NCI-H128 (cell line): ENCODE results near the gene DZIP3.
"Not testable (repeated sequence)": the region's sequence is repeated elsewhere in the genome, so short reads cannot be mapped to it uniquely, and the experiment has no call there.

Experiments used
- DNase-seq: peaks from one replicate; lab custom pipeline; 2025; ENCODE audit not compliant: unreplicated experiment; lab: John Stamatoyannopoulos, UW

The DZIP3 gene

GRCh38 chr3:108677811-108678210 is 88.3 kb downstream of the DZIP3 start:
- no peak for DNase-seq

GRCh38 chr3:108692286-108692685 is 102.8 kb downstream of the DZIP3 start:
- not testable (repeated sequence) for DNase-seq

GRCh38 chr3:108698461-108698860 is 108.9 kb downstream of the DZIP3 start:
- no peak for DNase-seq

GRCh38 chr3:108705045-108705444 is 115.5 kb downstream of the DZIP3 start:
- DNase-seq = no peak

- DNase-seq = no peak
These were observed 123.5 kb downstream of the DZIP3 start for GRCh38 chr3:108713009-108713516.

DNA sequence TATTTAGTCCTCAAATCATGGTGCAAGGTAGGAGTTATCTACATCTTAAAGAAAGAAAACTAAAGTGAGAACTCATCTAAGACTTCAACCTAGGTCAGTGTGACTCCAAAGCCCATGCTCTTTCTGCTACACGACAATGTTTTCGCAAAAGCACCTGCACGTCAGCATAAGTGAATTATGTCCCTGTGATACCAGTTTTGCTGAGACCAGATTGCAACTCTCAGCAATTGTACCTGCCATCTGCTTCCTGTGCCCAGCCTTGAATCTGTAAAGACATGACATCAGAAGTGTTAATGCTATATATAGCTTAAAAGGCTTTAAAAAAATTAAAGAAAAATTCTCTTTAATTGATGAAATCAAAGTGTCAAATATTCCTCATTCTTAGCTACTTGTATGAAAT is 124.3 kb downstream of the DZIP3 start:
- no peak for DNase-seq

- no peak for DNase-seq
These were observed 128.9 kb downstream of the DZIP3 start for GRCh38 chr3:108718454-108718853.

DNA sequence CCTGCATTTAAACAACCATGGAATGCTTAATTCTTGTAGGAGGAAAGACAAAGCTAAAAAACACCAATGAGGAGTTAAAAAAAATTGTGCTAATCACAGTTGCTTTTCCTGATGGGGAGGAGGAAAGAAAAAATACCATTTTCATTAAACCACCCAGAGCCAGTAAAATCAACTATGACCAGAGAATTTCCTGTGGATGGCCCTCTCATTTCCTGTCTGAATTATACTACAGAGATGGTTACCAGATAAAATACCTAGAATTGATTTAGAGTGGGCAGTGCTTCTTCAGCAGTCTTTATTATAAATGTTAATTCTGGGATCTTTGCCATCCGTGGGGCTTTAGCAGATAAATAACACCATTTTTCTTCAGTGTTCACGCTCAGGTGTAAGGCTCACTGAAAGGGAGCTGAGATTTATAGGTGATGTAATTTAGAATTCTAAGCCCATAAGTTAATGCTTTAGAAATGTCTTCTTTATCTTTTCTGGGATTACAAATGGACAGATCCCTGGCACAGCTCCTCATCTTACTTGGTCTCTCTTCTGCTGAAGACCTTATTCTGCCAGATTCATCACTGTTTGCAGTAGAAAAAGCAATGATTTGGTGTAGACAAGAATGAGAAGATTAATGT is 129.8 kb downstream of the DZIP3 start:
- DNase-seq = no peak

GRCh38 chr3:108722724-108723123 is 133.2 kb downstream of the DZIP3 start:
- DNase-seq = no peak

DNA sequence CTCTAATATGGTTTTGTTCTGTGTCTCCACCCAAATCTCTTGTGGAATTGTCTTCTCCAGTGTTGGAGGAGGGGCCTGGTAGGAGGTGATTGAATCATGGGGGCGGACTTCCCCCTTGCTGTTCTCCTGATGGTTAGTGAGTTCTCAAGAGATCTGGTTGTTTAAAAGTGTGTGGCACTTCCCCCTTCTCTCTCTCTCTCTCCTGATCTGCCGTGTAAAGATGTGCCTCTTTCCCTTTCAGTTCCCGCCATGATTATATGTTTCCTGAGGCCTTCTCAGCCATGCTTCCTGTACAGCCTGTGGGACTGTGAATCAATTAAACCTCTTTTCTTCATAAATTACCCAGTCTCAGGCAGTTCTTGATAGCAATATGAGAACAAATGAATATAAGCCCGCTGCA is 134.6 kb downstream of the DZIP3 start:
- no peak for DNase-seq

- no peak for DNase-seq
These were observed 138.6 kb downstream of the DZIP3 start for GRCh38 chr3:108728105-108728504.

DNA sequence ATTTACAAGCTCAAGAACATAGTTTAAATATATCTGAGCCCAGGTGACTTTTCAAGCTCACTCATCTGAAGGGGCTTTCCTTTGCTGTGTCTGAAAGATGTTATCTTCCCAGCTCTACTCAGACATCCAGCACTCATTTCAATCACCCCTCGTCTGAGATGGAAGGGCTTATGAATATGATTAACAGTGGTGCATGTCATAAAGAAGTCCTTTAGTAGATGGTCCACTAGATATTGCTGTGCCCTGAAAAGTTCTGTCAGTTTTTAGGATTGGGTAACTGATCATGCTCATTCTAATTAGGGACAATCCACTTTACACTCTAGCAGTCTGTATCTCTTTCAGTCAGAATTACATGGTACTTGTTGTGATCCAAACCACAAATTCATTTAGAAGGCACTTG is 139.4 kb downstream of the DZIP3 start:
- no peak for DNase-seq

DNA sequence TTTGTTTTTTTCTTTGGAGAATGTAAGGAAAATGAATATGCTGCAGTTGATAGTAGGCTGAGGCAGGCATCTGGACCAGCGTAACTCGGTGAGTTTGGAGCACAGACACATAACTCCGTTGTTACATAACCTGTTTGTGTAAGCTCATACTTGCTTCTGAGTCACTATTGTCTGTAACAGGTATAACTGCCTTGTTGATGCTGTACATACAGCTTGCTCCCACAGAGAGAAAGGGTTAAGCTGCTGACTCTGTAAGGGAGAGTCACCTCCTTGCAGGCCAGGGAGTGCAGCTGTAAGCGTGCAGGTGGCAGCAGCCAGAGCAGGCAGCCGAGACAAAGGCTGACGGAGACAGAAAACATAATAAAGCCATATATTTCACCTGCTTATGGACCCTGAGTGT is 147.3 kb downstream of the DZIP3 start:
- DNase-seq = no peak

- DNase-seq = no peak
These were observed 153.4 kb downstream of the DZIP3 start for GRCh38 chr3:108742929-108743328.
